Measurements from ENCODE around the gene NUP93.

The NUP93 gene

GRCh38 chr16:56773532-56773931 is 43.6 kb downstream of the NUP93 start:
- Histone ChIP-seq H3K36me3 (ENCODE audit: control insufficient read depth, insufficient read depth, low read length) (no peaks in the 10 kb centered on the region), H3K27me3 (replicated peaks; ENCODE audit: control insufficient read depth, insufficient read depth, low read length, poor library complexity, severe bottlenecking) (no peaks in the 10 kb centered on the region), H3K27ac (ENCODE audit: insufficient read depth, low read length, poor library complexity, severe bottlenecking) (no peak overlapping the region), H3K4me3 (ENCODE audit: insufficient read depth, low read depth, low read length, poor library complexity, severe bottlenecking) (no peak overlapping the region), H3K9me3 (ENCODE audit: control insufficient read depth, low read length) (no peaks in the 10 kb centered on the region), H3K4me1 (ENCODE audit: control insufficient read depth, insufficient read depth, low read length, poor library complexity, severe bottlenecking) (no peaks in the 10 kb centered on the region)
- DNase-seq: no peak

- Histone ChIP-seq H3K4me3 (ENCODE audit: insufficient read depth, low read depth, low read length, poor library complexity, severe bottlenecking) (no peak overlapping the region), H3K4me1 (ENCODE audit: control insufficient read depth, insufficient read depth, low read length, poor library complexity, severe bottlenecking) (no peaks in the 10 kb centered on the region), H3K27ac (ENCODE audit: insufficient read depth, low read length, poor library complexity, severe bottlenecking) (no peak overlapping the region), H3K9me3 (ENCODE audit: control insufficient read depth, low read length) (no peaks in the 10 kb centered on the region), H3K36me3 (ENCODE audit: control insufficient read depth, insufficient read depth, low read length) (no peaks in the 10 kb centered on the region), H3K27me3 (replicated peaks; ENCODE audit: control insufficient read depth, insufficient read depth, low read length, poor library complexity, severe bottlenecking) (no peaks in the 10 kb centered on the region)
- no peak for DNase-seq
Observed at GRCh38 chr16:56774016-56774680, 44.2 kb downstream of the NUP93 start.

- H3K36me3 ChIP-seq (ENCODE audit: control insufficient read depth, insufficient read depth, low read length): no peaks in the 10 kb centered on the region
- H3K9me3 ChIP-seq (ENCODE audit: control insufficient read depth, low read length): no peaks in the 10 kb centered on the region
- H3K27ac ChIP-seq (ENCODE audit: insufficient read depth, low read length, poor library complexity, severe bottlenecking): no peak overlapping the region
- no peak for DNase-seq
- H3K4me1 ChIP-seq (ENCODE audit: control insufficient read depth, insufficient read depth, low read length, poor library complexity, severe bottlenecking): no peaks in the 10 kb centered on the region
- H3K27me3 ChIP-seq (replicated peaks; ENCODE audit: control insufficient read depth, insufficient read depth, low read length, poor library complexity, severe bottlenecking): no peaks in the 10 kb centered on the region
- no peak overlapping the region for H3K4me3 ChIP-seq (ENCODE audit: insufficient read depth, low read depth, low read length, poor library complexity, severe bottlenecking)
Observed at GRCh38 chr16:56775162-56775561, 45.2 kb downstream of the NUP93 start.

GRCh38 chr16:56776562-56776961 is 46.6 kb downstream of the NUP93 start:
- H3K4me1 ChIP-seq (ENCODE audit: control insufficient read depth, insufficient read depth, low read length, poor library complexity, severe bottlenecking): no peaks in the 10 kb centered on the region
- H3K9me3 ChIP-seq (ENCODE audit: control insufficient read depth, low read length): no peaks in the 10 kb centered on the region
- no peak overlapping the region for H3K4me3 ChIP-seq (ENCODE audit: insufficient read depth, low read depth, low read length, poor library complexity, severe bottlenecking)
- no peak overlapping the region for H3K27ac ChIP-seq (ENCODE audit: insufficient read depth, low read length, poor library complexity, severe bottlenecking)
- no peaks in the 10 kb centered on the region for H3K27me3 ChIP-seq (replicated peaks; ENCODE audit: control insufficient read depth, insufficient read depth, low read length, poor library complexity, severe bottlenecking)
- DNase-seq: no peak
- H3K36me3 ChIP-seq (ENCODE audit: control insufficient read depth, insufficient read depth, low read length): no peaks in the 10 kb centered on the region

- no peak overlapping the region for H3K4me3 ChIP-seq (ENCODE audit: insufficient read depth, low read depth, low read length, poor library complexity, severe bottlenecking)
- no peaks in the 10 kb centered on the region for H3K36me3 ChIP-seq (ENCODE audit: control insufficient read depth, insufficient read depth, low read length)
- no peaks in the 10 kb centered on the region for H3K4me1 ChIP-seq (ENCODE audit: control insufficient read depth, insufficient read depth, low read length, poor library complexity, severe bottlenecking)
- H3K27ac ChIP-seq (ENCODE audit: insufficient read depth, low read length, poor library complexity, severe bottlenecking): no peak overlapping the region
- no peaks in the 10 kb centered on the region for H3K27me3 ChIP-seq (replicated peaks; ENCODE audit: control insufficient read depth, insufficient read depth, low read length, poor library complexity, severe bottlenecking)
- DNase-seq: no peak
- no peaks in the 10 kb centered on the region for H3K9me3 ChIP-seq (ENCODE audit: control insufficient read depth, low read length)
Observed at GRCh38 chr16:56777001-56777400, 47.1 kb downstream of the NUP93 start.

- Histone ChIP-seq H3K27me3 (replicated peaks; ENCODE audit: control insufficient read depth, insufficient read depth, low read length, poor library complexity, severe bottlenecking) (no peaks in the 10 kb centered on the region), H3K27ac (ENCODE audit: insufficient read depth, low read length, poor library complexity, severe bottlenecking) (no peak overlapping the region), H3K4me3 (ENCODE audit: insufficient read depth, low read depth, low read length, poor library complexity, severe bottlenecking) (no peak overlapping the region), H3K9me3 (ENCODE audit: control insufficient read depth, low read length) (no peaks in the 10 kb centered on the region), H3K4me1 (ENCODE audit: control insufficient read depth, insufficient read depth, low read length, poor library complexity, severe bottlenecking) (no peaks in the 10 kb centered on the region), H3K36me3 (ENCODE audit: control insufficient read depth, insufficient read depth, low read length) (no peaks in the 10 kb centered on the region)
- no peak for DNase-seq
Observed at GRCh38 chr16:56777482-56777881, 47.6 kb downstream of the NUP93 start.

- no peaks in the 10 kb centered on the region for H3K36me3 ChIP-seq (ENCODE audit: control insufficient read depth, insufficient read depth, low read length)
- no peaks in the 10 kb centered on the region for H3K27me3 ChIP-seq (replicated peaks; ENCODE audit: control insufficient read depth, insufficient read depth, low read length, poor library complexity, severe bottlenecking)
- no peak overlapping the region for H3K27ac ChIP-seq (ENCODE audit: insufficient read depth, low read length, poor library complexity, severe bottlenecking)
- H3K4me1 ChIP-seq (ENCODE audit: control insufficient read depth, insufficient read depth, low read length, poor library complexity, severe bottlenecking): no peaks in the 10 kb centered on the region
- H3K9me3 ChIP-seq (ENCODE audit: control insufficient read depth, low read length): no peaks in the 10 kb centered on the region
- DNase-seq: no peak
- no peak overlapping the region for H3K4me3 ChIP-seq (ENCODE audit: insufficient read depth, low read depth, low read length, poor library complexity, severe bottlenecking)
Observed at GRCh38 chr16:56779906-56780305, 50.0 kb downstream of the NUP93 start.

- no peaks in the 10 kb centered on the region for H3K27me3 ChIP-seq (replicated peaks; ENCODE audit: control insufficient read depth, insufficient read depth, low read length, poor library complexity, severe bottlenecking)
- no peaks in the 10 kb centered on the region for H3K4me1 ChIP-seq (ENCODE audit: control insufficient read depth, insufficient read depth, low read length, poor library complexity, severe bottlenecking)
- DNase-seq: no peak
- no peak overlapping the region for H3K27ac ChIP-seq (ENCODE audit: insufficient read depth, low read length, poor library complexity, severe bottlenecking)
- H3K9me3 ChIP-seq (ENCODE audit: control insufficient read depth, low read length): no peaks in the 10 kb centered on the region
- no peak overlapping the region for H3K4me3 ChIP-seq (ENCODE audit: insufficient read depth, low read depth, low read length, poor library complexity, severe bottlenecking)
- no peaks in the 10 kb centered on the region for H3K36me3 ChIP-seq (ENCODE audit: control insufficient read depth, insufficient read depth, low read length)
Observed at GRCh38 chr16:56780646-56781045, 50.7 kb downstream of the NUP93 start.

GRCh38 chr16:56781528-56781961 is 51.6 kb downstream of the NUP93 start:
- Histone ChIP-seq H3K36me3 (ENCODE audit: control insufficient read depth, insufficient read depth, low read length) (no peaks in the 10 kb centered on the region), H3K9me3 (ENCODE audit: control insufficient read depth, low read length) (no peaks in the 10 kb centered on the region), H3K27ac (ENCODE audit: insufficient read depth, low read length, poor library complexity, severe bottlenecking) (no peak overlapping the region), H3K27me3 (replicated peaks; ENCODE audit: control insufficient read depth, insufficient read depth, low read length, poor library complexity, severe bottlenecking) (no peaks in the 10 kb centered on the region), H3K4me1 (ENCODE audit: control insufficient read depth, insufficient read depth, low read length, poor library complexity, severe bottlenecking) (no peaks in the 10 kb centered on the region), H3K4me3 (ENCODE audit: insufficient read depth, low read depth, low read length, poor library complexity, severe bottlenecking) (no peak overlapping the region)
- no peak for DNase-seq

GRCh38 chr16:56783344-56783743 is 53.4 kb downstream of the NUP93 start:
- Histone ChIP-seq H3K27me3 (replicated peaks; ENCODE audit: control insufficient read depth, insufficient read depth, low read length, poor library complexity, severe bottlenecking) (no peaks in the 10 kb centered on the region), H3K4me1 (ENCODE audit: control insufficient read depth, insufficient read depth, low read length, poor library complexity, severe bottlenecking) (no peaks in the 10 kb centered on the region), H3K36me3 (ENCODE audit: control insufficient read depth, insufficient read depth, low read length) (no peaks in the 10 kb centered on the region), H3K27ac (ENCODE audit: insufficient read depth, low read length, poor library complexity, severe bottlenecking) (no peak overlapping the region), H3K4me3 (ENCODE audit: insufficient read depth, low read depth, low read length, poor library complexity, severe bottlenecking) (no peak overlapping the region), H3K9me3 (ENCODE audit: control insufficient read depth, low read length) (no peaks in the 10 kb centered on the region)
- no peak for DNase-seq
